ENCODE results near the gene NBL1. TPM values are rescaled to one million over a fixed set of nuclear protein-coding genes. Genes with fewer than 3 reads are reported as not detected.

Gene NBL1
- total RNA-seq, 1 donor from 2014 or later: 119 TPM

DNA sequence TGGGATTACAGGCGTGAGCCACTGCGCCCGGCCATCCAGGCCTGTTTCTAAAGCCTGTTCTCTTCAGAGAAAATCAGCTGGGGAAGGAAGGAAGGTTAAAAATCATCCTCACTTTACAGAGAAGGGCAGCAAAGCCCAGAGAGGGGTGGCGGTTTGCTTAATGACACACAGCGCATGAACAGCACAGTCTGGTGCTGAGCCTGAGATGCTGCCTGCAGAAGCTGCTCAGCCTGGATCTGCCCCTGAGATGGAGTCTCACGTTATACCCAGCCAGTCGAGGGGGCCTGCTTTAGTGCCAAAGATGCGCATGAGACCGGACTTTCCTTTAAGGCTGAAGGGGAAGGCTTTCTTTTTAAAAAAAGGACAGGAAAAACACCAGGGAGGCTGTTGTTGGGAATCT is 41.9 kb downstream of the NBL1 start:
- ATAC-seq (no peak), DNase-seq (ENCODE audit: low spot score) (no peak)

GRCh38 chr1:19687414-19687813 is 43.3 kb downstream of the NBL1 start:
- ATAC-seq (no peak), DNase-seq (ENCODE audit: low spot score) (no peak)
- intact Hi-C loops (cut with DNase I): no loop called here

More for the DNA sequence above, 41.9 kb downstream of the NBL1 start:
- intact Hi-C loops (cut with DNase I): no loop called here

GRCh38 chr1:19688041-19688842 is 44.1 kb downstream of the NBL1 start:
- intact Hi-C loops (cut with DNase I): no loop called here
- no peak for ATAC-seq
- DNase-seq (ENCODE audit: low spot score): no peak

DNA sequence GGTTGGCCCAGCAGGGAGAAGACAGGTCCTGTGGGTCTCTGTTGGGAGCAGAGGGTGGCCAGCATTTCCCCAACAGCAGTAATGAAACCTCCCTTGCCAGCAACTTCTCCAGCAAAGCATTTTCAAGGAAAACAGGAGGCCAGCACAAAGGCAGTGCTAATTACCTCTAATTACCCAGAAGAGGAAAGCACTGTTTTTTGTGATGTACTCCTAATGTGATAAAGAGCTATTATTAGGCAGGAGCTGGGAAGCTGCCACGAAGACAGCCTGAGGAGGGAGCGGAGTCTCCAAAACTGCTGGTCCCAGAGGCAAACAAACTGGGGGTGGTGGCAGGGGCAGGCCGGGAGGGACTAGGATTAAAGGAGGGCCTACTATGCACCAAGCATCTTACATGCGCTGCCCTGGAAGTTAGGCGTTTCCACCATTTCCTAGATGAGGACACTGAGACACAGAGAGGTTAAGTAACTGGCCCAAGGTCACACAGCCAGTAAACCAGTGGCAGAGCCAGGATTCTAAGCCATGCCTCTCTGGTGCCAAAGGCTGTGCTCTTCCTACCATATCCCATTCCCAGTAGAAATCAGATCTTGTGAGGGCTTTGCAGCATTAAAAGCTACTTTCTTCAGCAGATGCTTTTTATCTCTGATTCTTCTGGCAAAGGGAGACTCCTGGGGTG is 45.1 kb downstream of the NBL1 start:
- ATAC-seq (no peak), DNase-seq (ENCODE audit: low spot score) (no peak)
- intact Hi-C loops (cut with DNase I): no loop called here

DNA sequence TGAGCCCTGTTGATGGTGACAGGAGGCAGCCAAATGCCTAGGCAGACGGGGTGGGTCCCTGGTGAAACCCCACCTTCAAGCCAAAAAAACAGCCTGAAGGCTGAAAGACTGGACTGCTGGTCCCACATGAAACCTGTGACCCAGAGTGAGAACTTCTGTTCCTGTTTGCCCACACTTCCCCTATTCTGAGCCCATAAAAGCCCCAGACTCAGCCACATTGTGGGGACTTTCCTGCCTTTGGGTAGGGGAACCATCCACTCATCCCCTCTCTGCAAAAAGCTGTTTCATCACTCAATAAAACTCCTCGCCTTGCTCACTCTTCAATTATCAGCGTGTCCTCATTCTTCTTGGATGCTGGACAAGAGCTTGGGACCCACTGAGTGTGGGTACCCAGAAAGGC is 45.7 kb downstream of the NBL1 start:
- intact Hi-C loops (cut with DNase I): no loop called here
- DNase-seq (ENCODE audit: low spot score) (no peak), ATAC-seq (no peak)

- intact Hi-C loops (cut with DNase I): no loop called here
- DNase-seq (ENCODE audit: low spot score): no peak
- no peak for ATAC-seq
Measured at GRCh38 chr1:19690342-19690741, 46.2 kb downstream of the NBL1 start.

DNA sequence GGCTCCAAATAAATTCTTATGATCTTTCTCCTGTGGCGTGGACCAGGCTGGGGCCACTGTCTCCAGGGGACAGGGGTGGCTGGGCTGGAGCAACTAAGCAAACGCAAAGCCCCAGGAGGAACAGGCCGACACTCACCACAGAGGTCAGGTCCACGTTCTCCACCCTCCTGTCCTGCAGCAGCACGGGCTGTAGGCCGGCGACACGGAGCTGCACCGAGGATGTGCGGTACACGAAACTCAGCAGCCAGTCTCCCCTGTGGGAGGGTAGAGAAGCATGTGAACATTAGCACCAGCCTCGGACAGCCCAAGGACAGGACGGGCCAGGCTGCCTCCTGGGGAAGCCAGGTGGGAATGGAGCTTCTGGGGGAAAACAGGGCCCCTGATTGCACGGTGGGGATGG is 50.2 kb downstream of the NBL1 start:
- ATAC-seq: no peak
- intact Hi-C loops (cut with DNase I): no loop called here
- no peak for DNase-seq (ENCODE audit: low spot score)

DNA sequence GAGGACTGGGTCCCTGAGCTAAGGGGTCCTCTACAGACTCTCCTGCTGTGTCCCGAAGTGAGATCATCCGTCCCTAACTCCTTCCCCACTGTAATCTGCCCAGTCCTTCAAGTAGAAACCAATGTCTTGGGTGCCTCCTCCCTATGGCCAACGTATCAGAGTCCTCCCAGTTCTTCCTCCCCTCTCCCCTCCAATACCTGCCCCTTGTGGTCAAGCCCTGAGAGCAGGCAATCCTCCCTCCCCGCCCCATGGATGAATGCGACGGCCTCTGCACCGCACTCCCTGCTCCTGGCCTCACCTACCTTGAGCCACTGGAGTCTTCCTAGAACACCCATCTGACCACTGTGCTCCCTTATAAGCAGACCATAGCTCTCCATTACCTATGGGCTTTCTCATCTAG is 51.7 kb downstream of the NBL1 start:
- DNase-seq (ENCODE audit: low spot score) (no peak), ATAC-seq (no peak)
- intact Hi-C loops (cut with DNase I): no loop called here

GRCh38 chr1:19696820-19697219 is 52.7 kb downstream of the NBL1 start:
- DNase-seq (ENCODE audit: low spot score): no peak
- ATAC-seq: no peak
- intact Hi-C loops (cut with DNase I): no loop called here

GRCh38 chr1:19698181-19698580 is 54.1 kb downstream of the NBL1 start:
- DNase-seq (ENCODE audit: low spot score) (no peak), ATAC-seq (no peak)
- intact Hi-C loops (cut with DNase I): no loop called here

- ATAC-seq (no peak), DNase-seq (ENCODE audit: low spot score) (no peak)
- intact Hi-C loops (cut with DNase I): no loop called here
Measured at GRCh38 chr1:19700079-19700777, 56.1 kb downstream of the NBL1 start.

DNA sequence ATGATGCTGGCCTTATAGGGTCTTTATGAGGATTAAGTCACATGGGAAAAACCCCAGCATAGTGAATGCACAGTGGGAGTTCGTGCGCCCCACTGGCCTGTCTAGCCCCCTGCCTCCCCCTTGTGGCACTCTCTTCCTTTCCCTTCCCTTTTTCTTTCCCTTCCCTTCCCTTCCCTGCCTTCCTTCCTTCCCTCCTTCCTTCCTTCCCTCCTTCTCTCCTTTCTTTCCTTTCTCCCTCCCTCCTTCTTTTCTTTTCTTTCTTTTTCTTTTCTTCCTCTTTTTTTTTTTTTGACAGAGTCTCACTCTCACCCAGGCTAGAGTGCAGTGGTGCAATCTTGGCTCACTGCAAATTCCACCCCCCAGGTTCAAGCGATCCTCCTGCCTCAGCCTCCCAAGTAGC is 59.2 kb downstream of the NBL1 start:
- DNase-seq (ENCODE audit: low spot score): no peak
- ATAC-seq: no peak
- intact Hi-C loops (cut with DNase I): no loop called here

DNA sequence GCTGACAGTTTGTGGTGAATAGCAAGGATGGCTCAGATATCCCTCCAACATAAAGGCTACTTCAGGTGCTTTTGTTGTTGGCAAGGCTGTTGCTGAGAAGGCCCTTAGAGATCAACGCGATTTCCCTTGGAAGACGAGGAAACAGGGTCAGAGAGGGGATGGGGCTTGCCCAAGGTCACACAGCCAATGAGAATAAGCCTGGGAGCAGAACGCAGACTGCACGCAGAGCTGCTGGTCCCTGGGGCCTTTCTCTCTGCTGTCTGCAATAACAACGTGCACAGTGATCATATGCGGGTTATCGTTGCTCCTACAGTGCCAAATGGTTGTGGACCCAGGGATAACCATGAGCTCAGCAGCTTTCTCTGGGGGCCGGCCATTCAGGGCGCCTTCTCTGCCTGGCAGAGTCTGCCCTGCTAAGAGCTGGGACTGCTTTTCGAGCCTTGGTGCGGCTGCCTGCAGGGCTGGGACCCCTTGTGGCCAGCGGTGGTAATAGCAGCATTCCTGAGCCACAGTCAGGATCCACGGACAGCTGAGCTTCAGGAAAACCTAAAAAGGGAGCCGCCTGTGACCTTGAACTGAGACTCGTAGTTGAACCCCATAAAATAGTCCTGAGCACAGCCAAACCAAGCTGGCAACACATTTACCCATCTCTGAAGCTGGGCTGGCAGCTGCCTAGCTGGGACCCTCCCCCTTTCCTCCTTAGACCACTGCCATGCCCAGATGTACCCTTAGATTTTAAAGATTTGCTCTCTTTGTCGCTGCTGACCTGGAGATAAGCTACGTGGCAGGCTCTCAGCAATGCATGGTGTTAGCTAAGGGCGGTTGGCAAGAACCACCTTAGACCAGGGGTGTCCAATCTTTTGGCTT is 60.4 kb downstream of the NBL1 start:
- intact Hi-C loops (cut with DNase I): no loop called here
- peak; percentile 86 for DNase-seq (ENCODE audit: low spot score)
- peak; percentile 91 for ATAC-seq

DNA sequence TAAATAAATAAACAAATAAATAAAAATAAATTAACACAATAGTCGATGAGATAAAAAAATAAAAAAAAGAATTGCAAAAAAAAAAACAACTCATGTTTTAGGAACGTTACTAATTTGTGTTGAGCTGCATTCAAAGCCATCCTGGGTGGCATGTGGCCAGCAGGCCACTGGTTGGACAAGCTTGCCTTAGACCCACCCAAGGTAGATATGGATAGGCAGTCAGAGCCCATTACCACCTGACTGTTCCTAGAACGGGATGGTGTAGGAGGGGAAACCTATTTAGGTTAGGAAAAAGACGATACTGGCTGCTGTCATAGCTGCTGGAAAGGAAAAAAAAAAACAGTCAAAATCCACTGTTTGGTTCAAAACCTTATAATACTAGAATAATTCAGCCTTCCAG is 61.4 kb downstream of the NBL1 start:
- ATAC-seq (no peak), DNase-seq (ENCODE audit: low spot score) (no peak)
- intact Hi-C loops (cut with DNase I): no loop called here

GRCh38 chr1:19706136-19706535 is 62.0 kb downstream of the NBL1 start:
- ATAC-seq (no peak), DNase-seq (ENCODE audit: low spot score) (no peak)
- intact Hi-C loops (cut with DNase I): no loop called here

All from sciatic nerve (tissue), 2 donors.